HepG2 (cell line): ENCODE measurements around the gene IL1RAPL1. TPM values are rescaled to one million over a fixed set of nuclear protein-coding genes. Genes with fewer than 3 reads are reported as not detected.

Experiments
- ATAC-seq: fragments of 200-7000 bp; cut with Tn5 transposase; 3 replicates; pipeline ENCODE4 v1.9.1; 2020; ENCODE audit warnings: mild to moderate bottlenecking, moderate library complexity
- BruUV-seq: library from RNA; stranded (reverse); fragments of 400-500 nt; replicated peaks from 2 replicates; lab custom pipeline; 2021; lab: Mats Ljungman, UMichigan
- CTCF ChIA-PET: fragments of 300-600 bp; formaldehyde crosslinking; extraction: SDS; loops from one replicate; lab custom pipeline; 2021; ENCODE audit warnings: low total read pairs, inconsistent platforms, low intra/inter-chr PET ratio; lab: Yijun Ruan, JAX
- POLR2A ChIA-PET: fragments of 350-600 bp; sonication (Branson Sonifier 250); formaldehyde crosslinking; loops from one replicate; lab custom pipeline; 2020; ENCODE audit warnings: antibody characterized with exemption, inconsistent platforms; lab: Yijun Ruan, JAX
- DNase-seq: peaks from one replicate; pipeline ENCODE4 v3.0.0-alpha.2; 2015; ENCODE audit warnings: low spot score
- FAIRE-seq: peaks from 3 replicates; lab custom pipeline; 2011; peaks lifted over from hg19 to GRCh38; lab: Jason Lieb, UNC
- H2AFZ ChIP-seq: one replicate; pipeline ENCODE4 v1.6.1; 2011; ENCODE audit warnings: low read length, inconsistent platforms
- H3K27ac ChIP-seq: fragments of 300-600 bp; 3 replicates; pipeline ENCODE4 v1.8.0; 2011; ENCODE audit warnings: mixed run types, mild to moderate bottlenecking, mixed read lengths, low read length, inconsistent platforms; ENCODE audit not compliant: insufficient read depth; ENCODE audit errors: extremely low read length
- H3K27me3 ChIP-seq, 2 experiments: fragments of 200-600 bp in 1 of 2; 2 replicates in 1 of 2; 3 replicates in 1 of 2; pipeline versions ENCODE4 v1.6.0 to v1.8.0; 2011; ENCODE audit warnings: low read length in 2 of 2, mild to moderate bottlenecking in 2 of 2, moderate library complexity in 2 of 2, inconsistent platforms in 1 of 2; ENCODE audit not compliant: insufficient read depth in 2 of 2, control insufficient read depth in 1 of 2
- H3K36me3 ChIP-seq, 2 experiments: fragments of 200-600 bp in 1 of 2; replicated peaks in 1 of 2; 2 replicates in 1 of 2; 3 replicates in 1 of 2; pipeline versions ENCODE4 v1.5.1 to v1.8.0; 2011; ENCODE audit warnings: low read length in 2 of 2, inconsistent platforms in 1 of 2; ENCODE audit not compliant: insufficient read depth in 2 of 2, control insufficient read depth in 1 of 2
- H3K4me1 ChIP-seq: 2 replicates; pipeline ENCODE4 v1.5.1; 2012; ENCODE audit warnings: low read length, inconsistent platforms; ENCODE audit not compliant: insufficient read depth
- H3K4me2 ChIP-seq: 2 replicates; pipeline ENCODE4 v1.6.0; 2011; ENCODE audit warnings: low read depth, low read length, inconsistent platforms
- H3K4me3 ChIP-seq, 3 experiments: fragments of 200-600 bp in 1 of 3; sonication (generic), shearing (Covaris generic) in 1 of 3; replicated peaks in 1 of 3; 2 replicates each; pipeline ENCODE4 v1.5.1; 2011 to 2016; ENCODE audit warnings: low read length in 3 of 3, inconsistent platforms in 2 of 3, low read depth in 2 of 3, mild to moderate bottlenecking in 2 of 3, control low read depth in 1 of 3, mixed read lengths in 1 of 3; ENCODE audit not compliant: insufficient read depth in 1 of 3
- H3K79me2 ChIP-seq: one replicate; pipeline ENCODE4 v1.6.1; 2011; ENCODE audit warnings: low read length, inconsistent platforms; ENCODE audit not compliant: insufficient read depth
- H3K9ac ChIP-seq: 2 replicates; pipeline ENCODE4 v1.6.0; 2011; ENCODE audit warnings: mild to moderate bottlenecking, low read depth, low read length, inconsistent platforms; ENCODE audit not compliant: insufficient read depth
- H3K9me3 ChIP-seq: 2 replicates; pipeline ENCODE4 v1.5.1; 2012; ENCODE audit warnings: mild to moderate bottlenecking, low read length
- H4K20me1 ChIP-seq: 2 replicates; pipeline ENCODE4 v1.6.0; 2011; ENCODE audit warnings: inconsistent platforms, mild to moderate bottlenecking, low read length, moderate library complexity; ENCODE audit not compliant: insufficient read depth
- EHMT2 ChIP-seq: fragments of 200-600 bp; sonication (generic); IDR thresholded peaks from 2 replicates; pipeline ENCODE4 v1.7.0; 2017; ENCODE audit warnings: antibody characterized with exemption, low read depth, low read length, borderline replicate concordance
- FIP1L1 ChIP-seq: fragments of 200-400 bp; formaldehyde crosslinking; IDR thresholded peaks from 2 replicates; pipeline ENCODE4 v1.6.1; 2018; ENCODE audit warnings: low read depth, mild to moderate bottlenecking, low read length, moderate library complexity, borderline replicate concordance; ENCODE audit not compliant: insufficient read depth
- MAFF ChIP-seq: IDR thresholded peaks from 2 replicates; pipeline ENCODE4 v1.6.1; 2011; ENCODE audit warnings: low read depth, low read length, improper control_type of control experiment
- MEIS1 ChIP-seq: sonication (generic); formaldehyde crosslinking; IDR thresholded peaks from 2 replicates; pipeline ENCODE4 v1.9.0; 2021; ENCODE audit warnings: mild to moderate bottlenecking, missing genetic modification reagents, moderate library complexity, borderline replicate concordance
- POGK ChIP-seq: sonication (generic); formaldehyde crosslinking; conservative IDR thresholded peaks from 2 replicates; pipeline ENCODE4 v1.8.0; 2022; ENCODE audit warnings: mild to moderate bottlenecking, moderate library complexity, missing genetic modification reagents
- SP2 ChIP-seq: sonication (generic); formaldehyde crosslinking; IDR thresholded peaks from 2 replicates; pipeline ENCODE4 v1.5.1; 2020; ENCODE audit warnings: mild to moderate bottlenecking, missing genetic modification reagents
- U2AF2 ChIP-seq: fragments of 200-400 bp; formaldehyde crosslinking; IDR thresholded peaks from 2 replicates; pipeline ENCODE4 v1.6.1; 2017; ENCODE audit warnings: low read depth, mild to moderate bottlenecking, low read length
- ZGPAT ChIP-seq: IDR thresholded peaks from 2 replicates; pipeline ENCODE4 v1.6.1; 2016; ENCODE audit warnings: mild to moderate bottlenecking
- ZMYM2 ChIP-seq: sonication (generic); formaldehyde crosslinking; IDR thresholded peaks from 2 replicates; pipeline ENCODE4 v1.8.0; 2022; ENCODE audit warnings: mild to moderate bottlenecking, missing genetic modification reagents
- ZNF230 ChIP-seq: sonication (generic); formaldehyde crosslinking; IDR thresholded peaks from 2 replicates; pipeline ENCODE4 v1.4.0; 2020; ENCODE audit warnings: mild to moderate bottlenecking, missing genetic modification reagents
- ZNF501 ChIP-seq: sonication (generic); formaldehyde crosslinking; IDR thresholded peaks from 2 replicates; pipeline ENCODE4 v1.5.1; 2020; ENCODE audit warnings: mild to moderate bottlenecking, moderate library complexity, missing genetic modification reagents
- WGBS: methylation state at CpG from one replicate; pipeline ENCODE4 v1.1.6; 2017; ENCODE audit warnings: low lambda C conversion rate; 5-methylcytosine and 5-hydroxymethylcytosine counted together
- in situ Hi-C: cut with HindIII; loops from 2 replicates; pipeline ENCODE4 v1.10.0; 2017; ENCODE audit warnings: low pct_unique_long_range_greater_than_20kb; ENCODE audit not compliant: extremely low pct_ligation_motif_present
- intact Hi-C: fragments of 100-400 bp; cut with micrococcal nuclease; formaldehyde crosslinking; loops from one replicate; pipeline ENCODE4 v1.10.0; 2022; ENCODE audit not compliant: unreplicated experiment
- polyA plus RNA-seq, 8 experiments: library from polyadenylated mRNA; depleted of rRNA in 3 of 8; stranded (reverse) in 7 of 8; unstranded in 1 of 8; fragments of >200 nt; fragmentation: Illumina TruSeq in 4 of 8; extraction: Trizol in 4 of 8; gene quantifications; 2 replicates each; pipeline versions ENCODE4 v1.2.1 to v1.2.3, GENCODE V29; 2011 to 2016; ENCODE audit warnings: low read depth in 4 of 8, missing spikeins in 1 of 8, mixed read lengths in 1 of 8; ENCODE audit not compliant: insufficient read depth in 1 of 8
- total RNA-seq, 5 experiments: library from RNA; depleted of rRNA; stranded (reverse); fragments of >200 nt; fragmentation: Illumina TruSeq; extraction: Trizol; gene quantifications; 2 replicates each; pipeline ENCODE4 v1.2.3, GENCODE V29; 2016; ENCODE audit warnings: low read depth in 1 of 5

The IL1RAPL1 gene
- total and polyA plus RNA-seq, 2 of the 13 experiments (the other 11 are each of a cell fraction or from before 2014, with no cell fraction given), result 0.04 TPM; not detected in 1

- no TSS peak for BruUV-seq
- H3K9ac ChIP-seq, result no peak overlapping the region
- TF ChIP-seq POGK (no peak), EHMT2 (no peak), ZNF501 (CRISPR knock-in tag) (no peak), MEIS1 (CRISPR knock-in tag) (no peak), FIP1L1 (no peak), U2AF2 (no peak), SP2 (CRISPR knock-in tag) (no peak), ZNF230 (CRISPR knock-in tag) (no peak), ZGPAT (no peak), MAFF (no peak), ZMYM2 (CRISPR knock-in tag) (no peak)
- H3K27ac ChIP-seq, result no peak overlapping the region
- H3K79me2 ChIP-seq, result no peaks in the 10 kb centered on the region
- no peaks in the 10 kb centered on the region for H4K20me1 ChIP-seq
- no peaks in the 10 kb centered on the region for H3K36me3 ChIP-seq
- ATAC-seq (no peak), DNase-seq (no peak), FAIRE-seq (no peak)
- H3K9me3 ChIP-seq, result no peaks in the 10 kb centered on the region
- intact Hi-C loops, result no loop called here
- H3K4me3 ChIP-seq, result no peak overlapping the region
- in situ Hi-C loops, result no loop called here
- no peak overlapping the region for H2AFZ ChIP-seq
- ChIA-PET CTCF (no interaction called here), POLR2A (no interaction called here)
- WGBS, result 4% methylated on average over 6 of the region's 6 CpGs
- H3K4me2 ChIP-seq, result no peak overlapping the region
- no peaks in the 10 kb centered on the region for H3K4me1 ChIP-seq
- no peaks in the 10 kb centered on the region for H3K27me3 ChIP-seq
Observed at GRCh38 chrX:29824176-29824906, 1237.1 kb downstream of the IL1RAPL1 start.
